Endothelial cell of umbilical vein (primary cell): Measurements from ENCODE around the gene KMT5C. TPM values are rescaled to one million over a fixed set of nuclear protein-coding genes. Genes with fewer than 3 reads are reported as not detected.

ENCODE experiments used
- BruUV-seq: library from RNA; stranded (reverse); fragments of 400-500 nt; replicated peaks from 2 replicates; lab custom pipeline; 2021; lab: Mats Ljungman, UMichigan
- CTCF ChIA-PET: fragments of 300-600, 350-600 bp; sonication (Branson Sonifier 250); formaldehyde crosslinking; loops from one replicate; lab custom pipeline; 2021; ENCODE audit warnings: antibody characterized with exemption, inconsistent platforms; lab: Charles Lee
- POLR2A ChIA-PET: fragments of 300-600, 350-600 bp; sonication (Branson Sonifier 250); formaldehyde crosslinking; loops from one replicate; lab custom pipeline; 2021; ENCODE audit warnings: antibody characterized with exemption, inconsistent platforms; lab: Charles Lee
- DNase-seq: peaks from one replicate; pipeline ENCODE4 v3.0.0-alpha.2; 2011; ENCODE audit warnings: low read depth, low spot score
- FAIRE-seq: peaks from 2 replicates; lab custom pipeline; 2011; peaks lifted over from hg19 to GRCh38; lab: Jason Lieb, UNC
- H2AFZ ChIP-seq: 2 replicates; pipeline ENCODE4 v1.6.0; 2012; ENCODE audit warnings: low read depth, low read length, control low read depth, inconsistent platforms
- H3K27ac ChIP-seq: 2 replicates; pipeline ENCODE4 v1.5.1; 2011; ENCODE audit warnings: low read depth, mild to moderate bottlenecking, control low read depth, low read length, moderate library complexity; ENCODE audit not compliant: insufficient read depth
- H3K27me3 ChIP-seq, 2 experiments: 2 replicates each; pipeline versions ENCODE4 v1.6.0 to v1.6.1; 2011; ENCODE audit warnings: low read length in 2 of 2, mixed read lengths in 1 of 2; ENCODE audit not compliant: control insufficient read depth in 2 of 2, insufficient read depth in 2 of 2
- H3K36me3 ChIP-seq, 2 experiments: 2 replicates in 1 of 2; 3 replicates in 1 of 2; pipeline ENCODE4 v1.5.1; 2011; ENCODE audit warnings: low read length in 2 of 2, mild to moderate bottlenecking in 1 of 2, moderate library complexity in 1 of 2; ENCODE audit not compliant: control insufficient read depth in 2 of 2, insufficient read depth in 2 of 2; ENCODE audit errors: extremely low read depth in 1 of 2
- H3K4me1 ChIP-seq: 3 replicates; pipeline ENCODE4 v1.5.1; 2011; ENCODE audit warnings: mild to moderate bottlenecking, low read length; ENCODE audit not compliant: control insufficient read depth, insufficient read depth; ENCODE audit errors: extremely low read depth
- H3K4me2 ChIP-seq: 2 replicates; pipeline ENCODE4 v1.6.1; 2011; ENCODE audit warnings: low read length, control low read depth, mixed read lengths; ENCODE audit not compliant: insufficient read depth
- H3K4me3 ChIP-seq, 3 experiments: fragments of 200-600 bp in 1 of 3; sonication (generic), shearing (Covaris generic) in 1 of 3; replicated peaks in 1 of 3; 2 replicates each; pipeline ENCODE4 v1.5.1; 2011 to 2016; ENCODE audit warnings: control low read depth in 3 of 3, low read length in 3 of 3, mild to moderate bottlenecking in 2 of 3, inconsistent platforms in 1 of 3, low read depth in 1 of 3, moderate library complexity in 1 of 3; ENCODE audit not compliant: insufficient read depth in 1 of 3
- H3K79me2 ChIP-seq: 2 replicates; pipeline ENCODE4 v1.6.0; 2012; ENCODE audit warnings: low read length, inconsistent platforms; ENCODE audit not compliant: control insufficient read depth, insufficient read depth
- H3K9ac ChIP-seq: replicated peaks from 2 replicates; pipeline ENCODE3; 2011; ENCODE audit warnings: low read length, control low read depth; ENCODE audit not compliant: insufficient read depth; ENCODE audit errors: extremely low read depth
- H3K9me1 ChIP-seq: replicated peaks from 3 replicates; pipeline ENCODE4 v1.6.0; 2011; ENCODE audit warnings: mild to moderate bottlenecking, low read length; ENCODE audit not compliant: control insufficient read depth, insufficient read depth; ENCODE audit errors: extremely low read depth
- H3K9me3 ChIP-seq: replicated peaks from 2 replicates; pipeline ENCODE4 v1.5.1; 2012; ENCODE audit warnings: low read length, inconsistent platforms; ENCODE audit not compliant: control insufficient read depth, insufficient read depth
- H4K20me1 ChIP-seq: replicated peaks from 2 replicates; pipeline ENCODE3; 2011; ENCODE audit warnings: mild to moderate bottlenecking, low read length; ENCODE audit not compliant: control insufficient read depth, insufficient read depth; ENCODE audit errors: extremely low read depth
- CTCF ChIP-seq, 2 donors: IDR thresholded peaks; 1 replicate in 1 of 2; 2 replicates in 1 of 2; pipeline ENCODE4 v1.5.1; 2011; ENCODE audit warnings: low read length in 2 of 2, mild to moderate bottlenecking in 2 of 2, moderate library complexity in 2 of 2, control low read depth in 1 of 2, inconsistent platforms in 1 of 2, low read depth in 1 of 2; ENCODE audit not compliant: insufficient read depth in 1 of 2; ENCODE audit errors: extremely low read depth in 1 of 2
- EZH2 ChIP-seq: IDR thresholded peaks from 2 replicates; pipeline ENCODE4 v1.6.1; 2012; ENCODE audit warnings: borderline replicate concordance, low read depth, mild to moderate bottlenecking, moderate library complexity, low read length, inconsistent platforms; ENCODE audit not compliant: severe bottlenecking
- JUN ChIP-seq: IDR thresholded peaks from 2 replicates; pipeline ENCODE4 v1.6.1; 2011; ENCODE audit warnings: borderline replicate concordance, low read depth; ENCODE audit not compliant: insufficient read length, insufficient read depth
- MAX ChIP-seq: IDR thresholded peaks from 2 replicates; pipeline ENCODE4 v1.6.1; 2011; ENCODE audit not compliant: insufficient read depth, insufficient read length
- POLR2AphosphoS5 ChIP-seq: IDR thresholded peaks from 2 replicates; pipeline ENCODE4 v1.6.1; 2012; ENCODE audit warnings: low read depth, mild to moderate bottlenecking, control low read depth, low read length, moderate library complexity; ENCODE audit not compliant: insufficient read depth
- dilution Hi-C: fragments of 300-500 bp; cut with MboI; formaldehyde crosslinking; loops from one replicate; pipeline ENCODE4 v1.15.0; 2019; ENCODE audit warnings: low sequenced_read_pairs; ENCODE audit not compliant: extremely low pct_ligation_motif_present
- intact Hi-C: fragments of 100-400 bp; cut with micrococcal nuclease; formaldehyde crosslinking; loops from one replicate; pipeline ENCODE4 v1.10.0; 2022
- polyA plus RNA-seq, 4 experiments: library from polyadenylated mRNA; depleted of rRNA in 3 of 4; stranded (reverse) in 3 of 4; unstranded in 1 of 4; fragments of >200 nt; gene quantifications; 2 replicates each; pipeline versions ENCODE4 v1.2.1 to v1.2.3, GENCODE V29; 2011 to 2012; ENCODE audit warnings: missing spikeins in 1 of 4
- total RNA-seq: library from RNA; stranded (reverse); gene quantifications from 2 replicates; pipeline ENCODE4 v1.2.3, GENCODE V29; 2021

The KMT5C gene
- total and polyA plus RNA-seq, 2 donors (not counting 3 experiments of a cell fraction or from before 2014, with no cell fraction given): 7.2 to 13.5 TPM

- Histone ChIP-seq H3K9ac (no peak overlapping the region), H2AFZ (no peak overlapping the region), H3K4me1 (peaks cover under 1% of the 10 kb centered on the region), H3K36me3 (peaks cover 0 to 2% of the 10 kb centered on the region in 2 experiments), H3K4me2 (no peak overlapping the region), H4K20me1 (no peaks in the 10 kb centered on the region), H3K27me3 (peaks cover 14 to 15% of the 10 kb centered on the region in 2 experiments), H3K9me3 (no peaks in the 10 kb centered on the region), H3K4me3 (no peak overlapping the region), H3K9me1 (no peaks in the 10 kb centered on the region), H3K27ac (no peak overlapping the region), H3K79me2 (no peaks in the 10 kb centered on the region)
- dilution Hi-C loops: no loop called here
- TF ChIP-seq JUN: no peak
- TF ChIP-seq EZH2: no peak
- TF ChIP-seq MAX: no peak
- TF ChIP-seq POLR2AphosphoS5: no peak
- TF ChIP-seq CTCF (IDR thresholded peaks at IDR 0.05; ENCODE audit: extremely low read depth in 1 of 2, insufficient read depth in 1 of 2, low read depth in 1 of 2, low read length in 2 of 2): no peak
- intact Hi-C loops: no loop called here
- CTCF ChIA-PET: no interaction called here
- POLR2A ChIA-PET: interaction anchor here (0.6 kb wide), 2 partner anchors 11 to 50 kb away, joined by 3 to 7 read pairs; no protein-coding TSS in a partner anchor
- BruUV-seq: no TSS peak
- FAIRE-seq (no peak), DNase-seq (no peak)
Measured at GRCh38 chr19:55348317-55349034, 8.8 kb downstream of the KMT5C start.
